ENCODE results near the gene MDM4. TPM values are rescaled to one million over a fixed set of nuclear protein-coding genes. Genes with fewer than 3 reads are reported as not detected.

The MDM4 gene
- polyA plus RNA-seq, 4 donors: 20.6 to 40.1 (median 24.1) TPM

- no peak for DNase-seq (ENCODE audit: low read depth in 4 of 4, low spot score in 3 of 4)
Measured at GRCh38 chr1:204600968-204601367, 84.8 kb downstream of the MDM4 start.

GRCh38 chr1:204602111-204602579, 85.9 kb downstream of the MDM4 start:
- DNase-seq (ENCODE audit: low read depth in 4 of 4, low spot score in 3 of 4): peak in 1 of 4 donors; percentile 12

- DNase-seq (ENCODE audit: low read depth in 4 of 4, low spot score in 3 of 4): no peak
Measured at GRCh38 chr1:204602871-204603542, 86.8 kb downstream of the MDM4 start.

DNA sequence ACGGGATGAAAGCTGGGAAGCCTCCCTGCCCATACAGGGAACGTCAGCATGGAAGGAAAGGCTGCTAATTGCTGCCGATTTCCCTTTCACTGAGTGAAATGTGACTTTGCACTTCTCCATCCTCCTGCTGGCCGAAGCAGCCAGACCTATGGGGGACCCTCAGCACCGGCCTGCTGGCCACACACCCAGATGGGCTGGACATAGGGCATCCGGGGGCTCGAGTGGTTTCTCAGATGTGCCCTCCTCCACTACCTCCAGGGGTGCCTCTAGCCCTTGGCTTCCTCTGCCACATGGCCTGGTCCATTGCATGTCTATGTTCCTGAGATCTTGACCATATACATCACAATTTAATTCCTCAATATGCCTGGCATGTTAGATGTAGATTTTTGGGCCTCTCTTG, 89.6 kb downstream of the MDM4 start:
- DNase-seq (ENCODE audit: low read depth in 4 of 4, low spot score in 3 of 4): no peak

Other genes with a start within 250 kb of the MDM4 start
- gene PLEKHA6, start 156.5 kb upstream of the MDM4 start, polyA plus RNA-seq (ENCODE audit: insufficient read length in 4 of 4): 10 to 100 TPM; 46.3 to 58.5 (median 50.2) TPM
- gene PPP1R15B, start 104.6 kb upstream of the MDM4 start, polyA plus RNA-seq (ENCODE audit: insufficient read length in 4 of 4): 10 to 100 TPM; 34.5 to 49.4 (median 44.7) TPM
- 10 to 100 TPM; 14.5 to 18.1 (median 16.5) TPM for gene PIK3C2B, start 21.6 kb upstream of the MDM4 start, polyA plus RNA-seq (ENCODE audit: insufficient read length in 4 of 4)
- 10 to 100 TPM; 12.1 to 15.7 (median 13.3) TPM for gene LRRN2, start 169.3 kb downstream of the MDM4 start, polyA plus RNA-seq (ENCODE audit: insufficient read length in 4 of 4)

All from right renal pelvis (tissue), 4 donors.